ENCODE measurements around the gene ATP10B.

The ATP10B gene

GRCh38 chr5:160555581-160555970 is 296.4 kb downstream of the ATP10B start:
- no peak for DNase-seq

GRCh38 chr5:160550075-160550474 is 301.9 kb downstream of the ATP10B start:
- no peak for DNase-seq

DNA sequence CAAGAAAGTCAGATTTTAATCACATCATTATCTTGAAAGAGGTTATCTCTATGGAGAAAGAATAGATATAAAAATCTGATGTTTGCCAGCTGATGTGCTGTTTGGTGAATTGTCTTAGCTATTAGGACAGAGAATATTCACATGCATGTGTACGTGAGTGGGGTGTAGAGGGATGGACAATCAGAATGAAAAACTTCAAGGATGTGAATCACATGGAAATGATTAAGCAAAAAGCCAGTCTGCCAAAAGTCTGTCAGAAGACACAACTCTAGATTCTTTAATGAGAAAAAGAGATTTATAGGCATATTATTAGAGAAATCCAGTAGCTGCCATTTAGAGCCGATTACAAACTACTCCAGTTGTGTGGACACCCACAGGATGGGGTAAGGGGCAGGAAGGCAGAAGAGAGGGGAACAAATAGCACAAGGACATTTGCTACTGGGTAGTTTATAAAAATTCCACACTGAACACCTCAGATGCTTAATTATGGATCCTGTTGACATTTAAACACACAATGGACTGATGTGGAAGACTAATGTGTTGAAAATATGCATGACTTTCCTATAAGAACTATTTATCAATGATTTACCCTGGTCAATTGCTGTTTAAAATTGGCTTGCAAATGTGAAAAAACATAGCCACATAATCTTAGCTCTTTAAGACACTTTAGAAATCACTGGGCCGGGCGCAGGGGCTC is 302.9 kb downstream of the ATP10B start:
- no peak for DNase-seq

GRCh38 chr5:160547872-160548271 is 304.1 kb downstream of the ATP10B start:
- no peak for DNase-seq

- DNase-seq = no peak
Measured at GRCh38 chr5:160547061-160547460, 304.9 kb downstream of the ATP10B start.

DNA sequence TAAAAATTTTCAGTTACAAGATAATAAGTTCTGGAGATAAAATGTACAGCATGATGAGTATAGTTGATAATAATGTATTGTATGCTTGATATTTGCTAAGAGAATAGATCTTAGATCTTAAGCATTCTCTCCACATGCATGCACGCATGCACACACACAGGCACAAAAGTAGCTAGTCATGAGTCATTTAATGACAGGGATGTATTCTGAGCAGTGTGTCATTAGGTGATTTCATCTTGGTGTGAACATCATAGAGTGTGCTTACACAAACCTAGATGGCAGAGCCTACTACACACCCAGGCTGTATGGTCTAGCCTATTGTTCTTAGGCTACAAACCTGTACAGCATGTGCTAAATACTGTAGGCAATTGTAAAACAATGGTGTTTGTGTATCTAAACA is 306.2 kb downstream of the ATP10B start:
- DNase-seq = no peak

GRCh38 chr5:160543395-160543794 is 308.6 kb downstream of the ATP10B start:
- no peak for DNase-seq

GRCh38 chr5:160542840-160543239 is 309.2 kb downstream of the ATP10B start:
- no peak for DNase-seq

DNA sequence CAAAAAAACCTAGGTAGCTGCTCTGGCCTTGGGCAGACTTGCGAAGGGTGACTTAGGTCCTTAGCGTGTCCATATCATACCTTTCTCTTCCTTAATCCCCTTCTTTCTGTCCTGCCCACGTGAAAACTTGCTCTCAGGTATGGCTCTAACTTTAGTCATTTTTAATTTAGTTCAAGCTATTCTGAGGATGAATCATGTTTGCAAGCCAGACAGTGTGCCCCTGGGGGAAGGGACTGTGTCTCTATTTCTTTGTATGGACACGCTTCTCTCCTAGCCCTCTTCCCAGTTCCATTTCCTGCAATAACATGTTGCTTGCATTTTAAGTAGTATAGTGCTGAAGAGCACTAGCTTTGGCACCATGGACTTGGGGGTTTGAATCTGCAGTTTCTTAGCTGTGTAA is 309.7 kb downstream of the ATP10B start:
- DNase-seq = no peak

DNA sequence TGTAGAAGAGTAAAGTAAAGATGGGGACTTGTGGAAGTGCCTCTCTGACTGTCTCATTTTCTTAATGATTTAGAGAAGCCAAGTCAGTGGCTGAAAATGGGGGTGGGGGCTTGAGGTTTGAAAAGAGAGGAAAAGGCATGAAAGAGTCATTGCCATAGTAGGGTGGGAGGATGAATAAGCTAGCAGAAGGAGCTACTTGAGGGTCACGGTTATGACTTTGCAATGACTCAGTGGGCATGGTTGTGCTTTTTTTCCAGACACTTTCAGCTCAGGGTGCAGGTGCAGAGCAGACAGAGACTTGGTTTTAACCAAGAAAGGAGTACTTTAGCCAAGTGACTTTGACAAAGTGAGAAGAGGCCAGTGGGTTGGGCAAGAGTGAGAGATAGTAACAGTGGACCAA is 312.6 kb downstream of the ATP10B start:
- no peak for DNase-seq

DNA sequence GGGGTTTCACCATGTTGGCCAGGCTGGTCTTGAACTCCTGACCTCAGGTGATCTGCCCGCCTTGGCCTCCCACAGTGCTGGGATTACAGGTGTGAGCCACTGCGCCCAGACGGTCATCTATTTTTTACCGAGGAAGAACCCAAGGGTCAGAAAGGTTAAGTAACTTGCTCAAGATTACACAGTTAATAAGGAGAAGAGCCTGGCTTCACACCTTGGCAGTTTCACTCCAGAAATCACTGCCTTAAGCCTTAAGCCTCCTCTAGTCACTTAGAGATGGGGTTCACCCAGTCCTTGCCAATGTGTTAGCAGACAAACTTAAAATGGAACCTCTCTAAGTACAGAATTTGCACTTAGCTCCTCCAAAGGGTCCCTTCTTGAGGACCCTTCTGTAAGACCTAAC is 314.1 kb downstream of the ATP10B start:
- no peak for DNase-seq

DNA sequence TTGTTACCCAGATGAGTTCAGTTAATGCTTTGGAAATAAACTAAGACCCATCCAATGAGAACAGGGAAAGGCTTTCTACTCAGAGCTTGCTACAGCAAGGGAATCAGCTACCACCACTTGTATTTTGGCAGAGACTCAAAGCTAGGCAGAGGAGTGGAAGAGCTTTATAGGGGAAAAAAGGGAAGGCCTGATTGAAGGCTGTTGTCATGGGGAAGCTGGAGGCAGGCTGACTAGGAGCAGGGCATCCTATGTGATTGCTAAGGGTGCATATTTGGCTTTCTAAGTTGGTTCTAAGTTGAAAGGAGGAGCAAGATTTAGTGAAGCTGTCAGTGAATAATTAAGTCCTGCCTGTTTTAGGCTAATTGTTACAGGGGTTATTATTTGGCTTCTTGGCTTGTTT is 314.9 kb downstream of the ATP10B start:
- no peak for DNase-seq

DNA sequence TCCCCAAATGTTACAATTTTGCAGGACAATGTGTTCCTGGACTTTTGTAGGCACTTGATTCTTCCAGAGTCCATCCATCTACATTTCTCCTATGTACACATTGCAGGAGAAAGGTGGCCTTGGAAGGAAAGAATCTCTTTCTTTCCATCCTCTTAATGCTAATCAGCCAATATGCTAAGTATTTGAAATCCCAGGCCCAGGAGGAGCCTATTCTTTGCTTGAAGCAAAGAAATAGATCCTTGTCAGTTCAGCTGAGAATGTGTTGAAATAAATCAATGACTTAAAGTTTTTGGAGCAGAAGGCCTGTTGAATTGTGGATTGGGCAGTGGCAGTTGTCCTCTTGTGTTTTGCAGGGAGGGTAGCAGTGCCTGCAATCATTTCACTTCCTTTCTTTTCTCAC is 317.1 kb downstream of the ATP10B start:
- no peak for DNase-seq

DNA sequence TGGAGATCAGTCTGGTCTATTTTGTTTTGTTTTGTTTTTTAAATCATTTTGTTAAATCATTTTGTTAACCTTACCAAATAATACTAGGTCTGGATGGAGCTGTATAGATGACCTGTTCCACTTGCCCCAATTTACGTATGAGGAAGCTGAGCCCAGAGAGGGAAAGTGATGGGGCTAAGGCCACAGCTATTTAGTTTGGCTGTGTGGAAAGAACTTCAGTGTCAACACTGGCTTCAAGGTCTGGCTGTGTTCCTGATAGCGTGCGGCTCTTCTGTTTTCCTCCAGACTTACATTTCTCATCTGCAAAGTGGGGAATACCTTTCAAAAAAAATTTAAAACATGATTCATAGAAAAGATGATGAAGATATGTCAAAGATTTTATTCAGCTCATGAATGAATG is 317.9 kb downstream of the ATP10B start:
- DNase-seq = no peak

GRCh38 chr5:160525471-160526261 is 326.3 kb downstream of the ATP10B start:
- no peak for DNase-seq

GRCh38 chr5:160524827-160525226 is 327.2 kb downstream of the ATP10B start:
- DNase-seq = no peak

DNA sequence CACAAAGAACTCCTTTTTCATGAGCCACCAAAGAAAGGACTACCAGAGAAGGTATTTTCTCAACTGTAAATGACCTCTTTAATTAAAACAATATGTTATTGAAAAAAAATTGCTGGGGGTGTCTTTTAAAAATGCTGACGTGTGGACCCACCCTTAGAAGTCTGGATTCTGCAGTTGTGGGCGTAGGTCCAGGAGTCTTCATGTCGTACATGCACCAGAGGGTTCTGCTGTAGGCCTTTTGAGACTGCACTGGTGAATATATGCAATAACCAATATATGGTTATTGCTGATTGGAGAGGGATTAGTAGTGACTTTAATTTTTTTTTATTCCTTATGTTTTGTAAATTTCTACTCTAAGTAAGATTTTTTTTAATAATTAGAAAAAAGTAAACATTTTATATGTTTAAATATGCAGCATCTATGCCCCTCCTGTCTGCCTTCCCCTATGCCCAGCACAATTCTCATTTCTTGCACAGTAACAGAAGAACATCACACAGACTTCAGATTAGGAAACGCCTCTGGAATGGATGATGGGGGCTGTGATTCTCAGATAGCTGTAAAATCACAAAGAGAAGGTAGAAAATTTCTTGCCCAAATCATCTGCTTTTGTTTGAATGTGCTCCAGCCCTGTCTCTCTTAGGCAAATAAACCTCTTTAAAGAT is 328.4 kb downstream of the ATP10B start:
- DNase-seq = no peak

- no peak for DNase-seq
Measured at GRCh38 chr5:160521392-160521663, 330.7 kb downstream of the ATP10B start.

DNA sequence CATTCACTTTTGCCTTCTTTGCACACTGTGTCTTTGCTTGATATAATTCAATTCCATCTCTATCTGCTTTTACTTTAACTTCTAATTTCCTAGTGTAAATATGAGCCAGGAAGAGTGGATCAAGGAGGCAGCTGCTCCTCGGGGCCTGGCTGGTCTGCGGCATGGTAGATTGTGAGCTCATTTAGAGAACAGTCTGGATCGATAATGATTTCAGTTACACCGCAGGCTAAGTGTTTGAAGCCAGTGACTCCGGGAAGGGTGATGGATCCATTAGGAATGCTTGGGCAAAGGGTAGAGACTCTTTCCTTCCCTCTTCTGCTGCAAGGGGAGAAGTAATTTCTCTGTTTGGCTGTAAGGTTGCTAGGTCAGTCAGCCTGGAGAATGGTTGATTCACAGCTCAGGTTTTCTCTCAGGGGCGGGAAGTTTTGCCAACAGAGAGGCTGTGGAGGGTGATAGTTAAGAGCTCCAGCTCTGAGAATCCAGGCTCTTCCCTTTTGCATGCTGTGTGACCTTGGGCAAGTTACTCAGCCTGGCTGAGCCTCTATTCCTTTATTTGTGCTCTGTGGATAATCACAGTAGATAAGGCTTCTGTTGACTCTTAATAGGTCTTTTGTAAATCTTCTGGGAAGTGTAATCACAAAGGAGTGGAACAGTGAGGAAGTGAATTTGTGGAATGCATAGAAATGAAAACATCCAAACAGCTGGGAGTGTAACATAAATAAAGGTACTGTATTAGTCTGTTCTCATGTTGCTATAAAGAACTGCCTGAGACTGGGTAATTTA is 331.2 kb downstream of the ATP10B start:
- DNase-seq = no peak

- DNase-seq = no peak
Measured at GRCh38 chr5:160516696-160517530, 335.1 kb downstream of the ATP10B start.

DNA sequence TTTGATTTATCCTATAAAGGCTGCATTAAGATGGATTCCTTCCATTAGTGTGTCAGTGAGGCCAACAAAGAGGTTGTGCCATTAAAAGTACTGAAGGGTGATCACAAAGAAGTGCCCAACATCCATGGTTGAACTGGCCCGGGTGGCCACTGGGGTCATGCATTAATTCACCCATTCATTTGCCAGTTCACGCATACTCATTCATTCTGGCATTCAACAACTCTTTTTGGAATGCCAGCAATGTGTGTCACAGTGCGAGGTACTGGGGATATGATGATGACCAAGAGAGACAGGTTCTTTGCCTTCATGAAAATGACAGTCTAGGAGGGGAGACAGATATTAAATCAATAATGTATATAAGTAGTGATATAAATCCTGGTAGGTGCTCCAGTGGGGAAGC is 337.1 kb downstream of the ATP10B start:
- no peak for DNase-seq
